Right ventricle myocardium superior (tissue), 1 donor: ENCODE data around the gene ADNP. TPM values are rescaled to one million over a fixed set of nuclear protein-coding genes. Genes with fewer than 3 reads are reported as not detected.
A peak's percentile ranks its signal among the peaks of the same experiment; 100 is the strongest.
"Not testable (repeated sequence)": the region's sequence is repeated elsewhere in the genome, so short reads cannot be mapped to it uniquely, and the experiment has no call there.

Source experiments
- ATAC-seq: fragments of 200-7000 bp; cut with Tn5 transposase; one replicate; pipeline ENCODE4 v1.9.1; 2020; ENCODE audit warnings: mild to moderate bottlenecking; ENCODE audit not compliant: poor library complexity
- DNase-seq: peaks from one replicate; pipeline ENCODE4 v3.0.0-alpha.2; 2020
- intact Hi-C: fragments of 100-400 bp; cut with DNase I; formaldehyde crosslinking; loops from one replicate; pipeline ENCODE4 v1.11.2; 2022
- total RNA-seq: library from RNA; stranded (reverse); fragmentation: NEBNext Ultra II Directional; extraction: Animal tissue kit (Norgen Biotek cat#: 25700); gene quantifications from one replicate; pipeline ENCODE4 v1.2.1, GENCODE V29; 2021
- donor health status: DM: no; HTN: yes; CAD: no; lungs with severe emphysema.

The ADNP gene
- total RNA-seq, 1 donor from 2014 or later = 28.8 TPM

DNA sequence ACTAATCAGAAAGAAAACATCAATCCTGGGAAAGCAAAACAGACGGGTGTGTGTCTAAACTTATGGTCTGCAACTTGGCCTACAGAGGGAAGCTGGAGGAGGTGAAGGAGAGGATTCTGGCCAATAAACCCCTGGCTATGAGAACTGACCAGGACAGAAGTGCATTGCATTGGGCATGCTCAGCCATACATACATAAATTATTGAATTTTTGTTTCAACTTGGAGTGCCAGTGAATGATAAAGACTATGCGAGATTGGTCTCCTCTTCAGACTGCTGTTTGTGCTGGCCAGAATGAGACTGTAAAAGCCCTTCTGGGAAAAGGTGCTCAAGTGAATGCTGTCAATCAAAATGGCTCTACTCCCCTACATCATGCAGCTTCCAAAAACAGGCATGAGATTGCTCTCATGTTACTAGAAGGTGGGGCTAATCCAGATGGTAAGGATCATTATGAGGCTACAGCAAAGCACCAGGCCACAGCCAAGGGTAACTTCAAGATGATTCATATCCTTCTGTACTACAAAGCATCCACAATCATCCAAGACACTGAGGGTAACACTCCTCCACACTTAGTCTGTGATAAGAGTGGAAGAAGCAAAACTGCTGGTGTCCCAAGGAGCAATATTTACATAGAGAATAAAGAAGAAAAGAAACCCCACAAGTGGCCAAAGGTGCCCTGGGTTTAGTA lies 17.4 kb downstream of the ADNP start:
- peak; percentile 8 for ATAC-seq

DNA sequence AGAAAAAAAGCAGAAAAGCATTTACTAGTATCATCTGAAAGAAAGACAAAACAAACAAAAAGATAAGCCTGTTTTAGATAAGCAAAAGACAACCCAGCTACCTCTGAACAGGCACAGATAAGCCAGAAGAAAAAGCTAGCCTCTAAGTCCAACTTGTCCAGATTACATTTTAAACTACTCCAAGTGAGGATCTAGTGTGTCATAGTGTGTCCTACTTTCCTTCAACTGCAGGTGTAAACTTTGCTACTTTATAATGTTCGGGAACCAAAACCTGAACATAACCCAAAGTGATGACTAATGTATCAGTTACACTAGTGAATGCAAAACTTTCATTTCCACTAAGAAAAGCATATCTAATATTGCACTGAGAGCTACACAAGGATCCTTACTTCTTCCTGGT lies 19.5 kb downstream of the ADNP start:
- ATAC-seq (no peak), DNase-seq (no peak)
- intact Hi-C loops = no loop called here

More for the DNA sequence above, 17.4 kb downstream of the ADNP start:
- intact Hi-C loops = no loop called here
- no peak for DNase-seq

DNA sequence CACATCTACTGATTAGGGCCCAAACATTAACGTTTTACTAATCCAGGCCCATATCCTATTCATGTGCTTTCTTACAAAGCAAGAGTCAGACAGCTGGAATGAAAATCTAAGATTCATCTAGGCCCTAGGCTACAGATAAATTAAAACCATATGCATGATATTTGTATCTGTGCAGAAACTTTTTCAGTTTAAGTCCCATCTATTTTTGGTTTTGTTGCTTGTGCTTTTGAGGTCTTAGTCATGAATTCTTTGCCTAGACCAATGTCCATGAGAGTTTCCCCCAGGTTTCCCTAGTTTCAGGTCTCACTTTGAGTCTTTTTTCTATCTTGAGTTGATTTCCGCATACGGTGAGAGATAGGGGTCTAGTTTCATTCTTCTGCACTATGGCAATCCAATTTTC lies 20.2 kb downstream of the ADNP start:
- DNase-seq (no peak), ATAC-seq (no peak)
- intact Hi-C loops = no loop called here

DNA sequence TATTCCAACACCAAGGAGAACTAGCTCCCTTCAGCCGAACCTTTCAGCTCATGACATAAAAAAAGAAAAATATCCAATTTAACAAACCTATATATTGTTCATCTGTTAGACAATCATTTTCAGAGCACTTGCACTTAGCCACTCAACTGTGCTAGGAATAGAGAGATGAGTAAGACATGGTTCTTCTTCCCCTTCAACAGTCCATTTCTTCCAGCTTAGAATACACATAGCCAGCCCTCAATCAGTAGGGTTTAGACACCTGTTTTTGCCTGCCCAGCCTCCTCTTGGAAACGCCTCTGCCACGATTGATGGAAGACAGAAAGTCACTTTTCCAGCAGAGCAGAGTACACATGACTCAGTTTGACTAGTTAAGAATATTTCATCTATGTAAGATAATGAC lies 21.8 kb downstream of the ADNP start:
- DNase-seq = no peak
- intact Hi-C loops = no loop called here
- no peak for ATAC-seq

DNA sequence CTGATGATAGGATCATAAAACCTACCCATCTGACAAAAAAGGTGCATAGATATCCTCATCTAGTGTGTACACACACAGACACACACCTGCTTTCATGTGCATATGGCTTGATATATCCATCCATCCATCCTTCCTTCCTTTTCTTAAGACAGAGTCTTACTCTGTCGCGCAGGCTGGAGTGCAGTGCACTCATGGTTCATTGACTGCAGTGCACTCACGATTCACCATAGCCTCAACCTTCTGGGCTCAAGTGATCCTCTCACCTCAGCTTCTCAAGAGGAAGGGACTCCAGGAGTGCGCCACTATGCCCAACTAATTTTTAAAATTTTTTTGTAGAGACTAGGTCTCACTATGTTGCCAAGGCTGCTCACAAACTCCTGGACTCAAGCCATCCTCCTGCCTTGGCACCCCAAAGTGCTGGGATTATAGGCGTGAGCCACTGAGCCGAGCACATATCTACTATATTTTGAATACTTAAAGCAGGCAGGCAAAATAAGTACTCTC lies 27.1 kb downstream of the ADNP start:
- peak; percentile 20 for ATAC-seq
- intact Hi-C loops = no loop called here
- no peak for DNase-seq

DNA sequence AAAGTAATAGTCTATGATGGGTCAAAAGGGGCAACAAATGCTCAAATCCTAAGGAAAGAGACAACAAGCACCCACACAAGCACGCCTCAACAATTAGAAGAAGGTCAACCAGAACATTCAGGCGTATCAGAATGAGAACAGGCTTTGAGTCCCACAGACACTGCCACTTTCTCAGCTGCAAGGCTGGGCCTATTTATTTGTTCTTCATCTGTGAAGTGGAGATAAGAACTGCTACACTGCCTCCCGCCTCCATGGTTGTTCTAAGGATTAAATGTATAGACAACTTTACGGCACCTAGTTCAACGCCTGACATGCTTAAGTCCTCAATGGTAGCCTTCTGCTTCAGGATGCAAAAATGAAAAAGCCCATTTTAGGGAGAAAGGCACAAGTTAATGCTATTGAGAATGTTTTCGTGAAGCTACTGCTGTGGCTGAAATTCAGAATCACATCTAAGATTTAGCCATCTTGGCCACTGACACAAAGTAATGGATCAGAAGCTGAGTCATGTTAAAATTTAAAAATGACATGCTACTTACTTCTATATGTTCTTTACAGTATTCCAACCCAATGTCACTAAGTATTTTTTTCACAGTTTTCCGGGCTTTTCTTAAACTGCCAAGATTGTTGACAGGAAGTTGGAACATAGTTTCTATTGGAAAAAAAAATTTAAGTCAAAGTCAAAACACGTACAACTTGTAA lies 27.7 kb downstream of the ADNP start:
- no peak for DNase-seq
- intact Hi-C loops = no loop called here

DNA sequence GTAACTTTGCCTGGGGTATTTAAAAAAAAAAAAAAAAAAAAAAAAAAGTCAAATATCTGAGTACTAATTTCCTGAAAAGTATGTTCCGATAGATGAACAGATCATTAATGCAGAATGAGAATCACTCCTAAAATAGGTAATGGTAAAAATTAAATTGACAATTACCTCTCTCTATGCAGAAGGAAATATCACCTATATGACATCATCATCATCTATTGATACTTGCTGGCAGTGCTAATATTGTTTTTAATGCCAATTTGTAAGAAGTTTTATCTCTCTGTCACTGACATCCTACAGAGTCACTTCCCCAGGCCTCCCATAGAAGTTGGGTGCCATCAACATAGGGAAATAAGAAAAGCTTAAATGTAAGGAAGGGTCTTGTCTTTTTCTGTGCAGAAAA lies 29.9 kb downstream of the ADNP start:
- DNase-seq (no peak), ATAC-seq (no peak)
- intact Hi-C loops = no loop called here

More for the DNA sequence above, 27.7 kb downstream of the ADNP start:
- ATAC-seq = no peak

DNA sequence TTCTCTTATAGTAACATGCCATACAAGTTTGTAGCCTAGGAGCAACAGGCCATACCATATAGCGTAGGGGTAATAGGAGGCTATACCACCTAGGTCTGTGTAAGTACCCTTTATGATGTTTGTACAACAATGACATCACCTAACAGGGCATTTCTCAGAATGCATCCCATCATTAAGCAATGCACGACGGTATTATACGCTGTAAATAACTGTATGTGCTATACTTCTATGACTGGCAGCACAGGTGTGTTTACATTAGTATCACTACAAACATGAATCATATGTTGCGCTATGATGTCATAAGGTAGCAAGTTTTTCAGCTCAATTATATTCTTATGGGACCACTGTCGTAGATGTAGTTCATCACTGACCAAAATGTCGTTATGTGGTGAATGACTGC lies 31.0 kb downstream of the ADNP start:
- intact Hi-C loops = no loop called here
- DNase-seq = no peak
- no peak for ATAC-seq

DNA sequence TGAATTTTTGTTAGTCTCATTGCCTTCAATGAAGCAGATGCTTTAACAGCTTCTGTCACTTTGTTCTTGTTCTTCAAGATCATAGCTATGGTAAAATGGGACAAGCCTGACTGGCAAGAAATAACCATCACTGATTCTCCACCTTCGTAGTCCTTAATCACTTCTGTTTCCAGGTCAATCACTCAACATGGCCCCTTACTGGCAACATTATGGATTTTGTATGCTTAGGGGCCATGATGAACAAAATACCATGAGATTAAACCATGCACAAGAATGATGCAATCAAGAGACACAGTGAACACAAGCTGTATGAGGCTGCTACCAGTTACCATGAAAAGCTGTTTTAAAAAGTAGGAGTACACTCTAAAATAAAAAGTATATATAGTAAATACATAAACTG lies 32.8 kb downstream of the ADNP start:
- ATAC-seq = no peak
- intact Hi-C loops = no loop called here

DNA sequence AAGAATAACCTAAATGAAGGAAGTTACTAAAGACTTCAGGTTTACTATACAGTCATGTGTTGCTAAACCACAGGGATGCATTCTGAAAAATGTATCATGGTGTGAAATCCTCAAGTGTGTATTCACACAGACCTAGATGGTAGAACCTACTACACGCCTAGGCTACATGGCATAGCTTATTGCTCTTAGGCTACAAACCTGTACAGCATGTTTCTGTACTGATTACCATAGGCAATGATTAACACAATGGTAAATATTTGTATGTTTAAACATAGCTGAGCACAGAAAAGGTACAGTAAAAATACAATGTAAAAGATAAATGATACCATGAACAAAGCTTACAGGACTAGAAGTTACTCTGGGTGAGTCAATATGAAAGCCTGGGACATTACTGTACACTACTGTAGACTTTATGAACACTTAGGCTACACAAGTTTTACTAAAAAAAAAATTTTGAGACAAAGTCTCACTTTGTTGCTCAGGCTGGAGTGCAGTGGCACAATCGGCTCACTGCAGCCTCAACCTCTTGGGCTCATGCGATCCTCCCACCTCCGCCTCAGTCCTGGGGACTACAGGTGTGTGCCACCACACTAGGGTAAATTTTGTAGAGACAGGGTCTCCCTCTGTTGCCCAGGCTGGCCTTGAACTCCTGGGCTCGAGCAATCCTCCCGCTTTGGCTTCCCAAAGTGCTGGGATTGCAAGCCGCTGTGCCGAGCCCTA lies 36.0 kb downstream of the ADNP start:
- intact Hi-C loops = no loop called here
- ATAC-seq (no peak), DNase-seq (no peak)

More for the DNA sequence above, 32.8 kb downstream of the ADNP start:
- no peak for DNase-seq

DNA sequence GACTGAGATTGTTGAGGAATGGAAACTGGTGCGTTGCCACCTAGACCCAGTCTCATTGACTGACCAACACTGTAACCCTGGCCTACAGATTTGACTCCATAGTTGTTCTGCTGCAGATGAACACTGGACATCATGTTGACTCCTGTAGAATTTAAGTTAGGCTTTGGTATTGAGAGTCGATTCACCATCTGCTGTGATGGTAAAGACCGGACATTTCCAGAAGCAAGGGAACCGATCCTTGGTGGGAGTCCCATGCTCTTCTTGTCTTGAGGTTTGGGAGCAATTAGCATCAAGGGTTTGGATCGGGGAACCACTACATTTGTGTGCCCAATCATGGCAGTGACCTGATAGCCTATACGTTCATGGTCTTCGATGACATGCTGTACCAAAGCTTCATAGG lies 37.6 kb downstream of the ADNP start:
- intact Hi-C loops = no loop called here
- ATAC-seq (no peak), DNase-seq (no peak)

DNA sequence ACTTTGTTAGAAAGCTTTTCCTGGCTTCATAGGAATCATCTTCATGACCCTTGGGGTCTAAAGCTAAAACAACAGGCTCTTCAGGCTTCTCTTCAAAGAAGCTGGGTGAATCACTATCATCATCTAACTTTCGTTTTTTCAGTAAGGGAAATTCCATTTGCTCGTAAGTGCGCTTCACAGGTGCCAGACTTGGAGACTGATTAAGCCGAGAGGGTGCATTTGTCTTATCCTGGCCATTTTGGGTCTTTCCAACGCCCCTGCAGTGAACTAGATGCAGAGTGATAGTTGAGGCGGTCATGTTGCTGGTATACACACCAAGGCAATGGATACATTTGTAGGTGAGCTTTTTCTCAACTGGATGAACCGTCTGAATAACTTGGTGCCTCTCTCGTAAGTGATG lies 38.8 kb downstream of the ADNP start:
- DNase-seq (no peak), ATAC-seq (no peak)
- intact Hi-C loops = no loop called here

DNA sequence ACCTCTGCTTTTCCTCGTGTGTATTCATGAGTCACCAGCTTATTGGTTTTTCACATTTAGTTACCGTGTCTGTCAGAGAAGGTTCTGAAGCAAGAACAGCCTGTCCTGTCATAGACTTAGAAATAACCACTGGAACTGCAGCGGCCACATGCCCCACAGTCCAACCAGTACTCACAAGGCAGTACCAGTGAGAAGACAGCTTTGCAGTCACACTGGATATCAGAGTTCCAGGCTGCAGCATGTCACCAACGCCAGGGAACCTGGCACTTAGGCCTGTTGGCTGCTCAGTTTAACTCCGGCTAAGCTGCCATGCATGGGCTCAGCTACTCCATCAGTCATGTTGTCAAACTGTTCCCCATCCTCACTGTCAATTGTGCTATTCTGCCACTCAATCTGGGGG lies 40.1 kb downstream of the ADNP start:
- intact Hi-C loops = no loop called here

DNA sequence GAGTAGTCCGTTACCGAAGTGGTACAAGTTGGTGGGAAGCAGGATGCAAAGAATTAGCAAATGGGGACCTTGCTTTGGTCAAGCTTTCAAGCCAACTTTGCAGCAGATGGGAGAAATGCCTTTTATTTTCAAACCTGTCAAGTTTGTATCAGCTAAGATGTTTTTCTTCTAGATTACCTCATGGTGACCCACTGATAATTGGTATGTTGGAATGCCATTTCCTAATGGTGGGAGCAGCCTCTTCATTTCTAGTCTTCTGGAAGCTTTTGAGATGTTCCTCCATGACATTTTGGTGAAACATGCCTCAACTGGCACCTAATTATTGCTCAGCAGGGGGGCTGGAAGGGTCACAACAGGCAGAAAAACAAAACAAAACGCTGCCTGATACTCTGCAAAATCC lies 43.7 kb downstream of the ADNP start:
- ATAC-seq (no peak), DNase-seq (no peak)
- intact Hi-C loops = no loop called here

More for the DNA sequence above, 40.1 kb downstream of the ADNP start:
- peak; percentile 31 for ATAC-seq
- no peak for DNase-seq

DNA sequence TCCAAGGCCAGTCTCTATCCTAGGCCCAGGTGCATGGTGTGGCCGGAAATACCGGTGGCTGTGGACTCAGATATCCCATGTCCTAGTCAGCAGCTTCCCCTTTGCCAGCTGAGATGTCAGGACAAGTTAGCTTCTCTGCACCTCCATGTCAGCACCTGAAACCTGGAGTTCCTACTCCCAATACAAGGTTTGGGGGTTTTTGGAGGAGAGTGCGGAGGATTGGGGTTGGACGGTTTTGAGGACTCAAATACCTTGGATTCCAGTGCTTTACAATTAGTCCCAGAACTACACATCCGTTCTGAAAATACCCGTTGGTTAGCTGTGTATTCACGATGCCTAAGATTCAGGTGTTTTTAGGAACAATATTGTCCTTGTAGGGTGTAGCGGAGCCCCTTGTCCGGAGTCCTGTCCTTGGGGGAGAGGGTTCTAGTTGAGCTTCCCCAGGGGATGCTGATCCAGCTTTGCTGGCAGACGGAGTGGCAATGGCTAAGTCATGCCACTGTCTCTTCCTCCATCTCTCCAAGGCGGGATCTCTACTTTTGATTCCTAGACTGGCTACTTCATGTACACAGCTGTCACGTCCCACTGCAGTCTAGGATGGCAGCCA lies 45.0 kb downstream of the ADNP start:
- no peak for ATAC-seq
- no peak for DNase-seq
- intact Hi-C loops = no loop called here

DNA sequence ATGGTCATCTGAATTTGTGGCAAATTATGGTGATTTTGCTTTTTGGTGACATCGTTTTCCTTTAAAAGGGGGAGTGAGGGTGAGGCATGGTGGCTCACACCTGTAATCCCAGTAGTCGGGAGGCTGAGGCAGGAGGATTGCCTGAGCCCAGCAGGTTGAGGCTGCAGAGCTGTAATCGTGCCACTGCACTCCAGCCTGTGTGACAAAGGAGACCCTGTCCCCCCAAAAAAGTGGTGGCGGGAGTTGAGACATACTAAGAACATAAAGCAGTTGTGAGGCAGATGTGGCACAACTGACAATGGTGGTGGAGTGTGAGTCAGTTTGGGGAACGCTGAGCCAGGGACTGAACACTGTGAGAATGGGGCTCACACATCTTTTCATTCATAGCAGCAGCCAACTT lies 45.5 kb downstream of the ADNP start:
- no peak for ATAC-seq
- DNase-seq = no peak
- intact Hi-C loops = no loop called here

DNA sequence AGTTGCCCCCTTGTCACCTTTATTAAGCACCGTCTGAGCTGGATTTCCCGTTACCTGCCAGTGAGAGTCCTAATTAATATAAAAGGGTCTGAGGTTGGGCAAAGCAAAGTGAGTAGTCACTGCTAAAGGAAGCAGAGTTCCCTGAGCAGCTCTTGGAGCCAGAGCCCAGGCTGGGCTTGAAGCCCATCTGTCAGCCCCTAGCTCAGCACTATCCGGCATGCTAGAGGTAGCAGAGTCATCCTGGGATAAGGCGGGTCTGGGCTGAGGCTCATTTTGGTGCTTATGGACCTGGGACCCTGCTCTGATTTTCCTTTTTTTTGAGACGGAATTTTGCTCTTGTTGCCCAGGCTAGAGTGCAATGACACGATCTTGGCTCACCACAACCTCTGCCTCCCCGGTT lies 46.2 kb downstream of the ADNP start:
- no peak for ATAC-seq
- intact Hi-C loops = no loop called here
- DNase-seq = no peak

DNA sequence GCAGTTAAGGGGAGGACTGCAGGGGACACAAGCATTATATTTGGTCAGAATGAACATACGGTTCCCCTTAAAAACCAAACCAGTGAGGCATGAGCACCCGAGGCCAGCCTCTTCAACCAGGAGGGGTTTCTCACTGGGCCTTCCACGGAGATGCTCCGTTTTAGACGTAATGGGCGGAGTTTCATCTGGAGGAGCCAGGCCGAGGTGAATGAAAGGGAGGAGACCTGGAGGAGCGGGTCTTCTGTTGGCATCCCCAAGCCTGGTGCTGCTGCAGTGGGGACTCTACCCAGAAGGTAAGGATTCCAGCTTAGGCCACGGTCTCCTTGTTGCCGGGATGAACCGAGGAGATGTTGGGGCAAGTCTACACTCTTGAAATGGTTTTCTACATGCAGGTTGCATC lies 47.4 kb downstream of the ADNP start:
- intact Hi-C loops = no loop called here
- ATAC-seq = no peak

DNA sequence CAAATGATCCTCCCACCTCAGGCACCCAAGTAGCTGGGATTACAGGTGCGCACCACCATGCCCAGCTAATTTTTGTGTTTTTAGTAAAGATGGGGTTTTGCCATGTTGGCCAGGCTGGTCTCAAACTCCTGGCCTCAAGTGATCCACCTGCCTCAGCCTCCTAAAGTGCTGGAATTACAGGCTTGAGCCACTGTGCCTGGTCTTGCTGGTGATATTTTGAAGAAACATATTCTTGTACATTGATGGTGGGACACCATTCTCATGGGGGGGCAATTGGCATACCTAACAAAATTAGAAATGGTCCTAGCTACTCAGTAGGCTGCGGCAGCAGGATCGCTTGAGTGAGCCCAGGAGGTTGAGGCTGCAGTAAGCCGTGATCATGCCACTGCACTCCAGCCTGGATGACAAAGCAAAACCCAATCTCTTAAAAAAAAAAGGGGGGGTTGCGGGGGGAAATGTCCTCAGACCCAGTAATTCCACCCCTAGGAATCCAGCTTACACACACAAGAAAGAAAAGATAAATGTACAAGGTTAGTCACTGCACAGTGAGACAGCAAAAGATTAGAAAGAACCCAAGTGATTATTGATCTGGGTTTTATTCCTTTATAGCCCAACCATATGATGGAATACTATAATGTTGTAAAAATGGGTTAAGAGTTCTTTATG lies 49.3 kb downstream of the ADNP start:
- DNase-seq, intact Hi-C loops, ATAC-seq: not testable (repeated sequence)

More for the DNA sequence above, 47.4 kb downstream of the ADNP start:
- no peak for DNase-seq
